GM12874 (cell line): ENCODE data around the gene RSPO3.

Experiments used
- CTCF ChIP-seq: IDR thresholded peaks from 2 replicates; pipeline ENCODE4 v1.5.1; 2011; ENCODE audit warnings: low read depth, mild to moderate bottlenecking, control low read depth, low read length, moderate library complexity; ENCODE audit not compliant: insufficient read depth

RSPO3 gene

GRCh38 chr6:127121637-127121960, 3.1 kb downstream of the RSPO3 start:
- TF ChIP-seq CTCF, result no peak

- TF ChIP-seq CTCF, result no peak
Measured at GRCh38 chr6:127124172-127124571, 5.7 kb downstream of the RSPO3 start.

- no peak for TF ChIP-seq CTCF
Measured at GRCh38 chr6:127124680-127125079, 6.2 kb downstream of the RSPO3 start.

GRCh38 chr6:127128066-127128465, 9.6 kb downstream of the RSPO3 start:
- TF ChIP-seq CTCF, result no peak

- TF ChIP-seq CTCF, result no peak
Measured at GRCh38 chr6:127129251-127129650, 10.8 kb downstream of the RSPO3 start.

- TF ChIP-seq CTCF, result no peak
Measured at GRCh38 chr6:127131275-127131674, 12.8 kb downstream of the RSPO3 start.

- no peak for TF ChIP-seq CTCF
Measured at GRCh38 chr6:127131772-127132376, 13.4 kb downstream of the RSPO3 start.
